Neuronal stem cell (in vitro differentiated cells): ENCODE results near the gene IRAK2.

Experiments
- DNase-seq: peaks from one replicate; pipeline ENCODE4 v3.0.0-alpha.2; 2013; ENCODE audit warnings: low spot score
- H2AFZ ChIP-seq: one replicate; pipeline ENCODE4 v1.6.1; 2013; ENCODE audit warnings: mild to moderate bottlenecking, low read length, inconsistent platforms
- H2AK5ac ChIP-seq: 2 replicates; pipeline ENCODE4 v1.6.1; 2013; ENCODE audit warnings: low read depth, mild to moderate bottlenecking, inconsistent platforms, low read length, moderate library complexity, mixed read lengths
- H2BK120ac ChIP-seq: 2 replicates; pipeline ENCODE4 v1.6.1; 2013; ENCODE audit warnings: low read depth, mild to moderate bottlenecking, inconsistent platforms, low read length, moderate library complexity, mixed read lengths
- H2BK12ac ChIP-seq: one replicate; pipeline ENCODE4 v1.6.1; 2013; ENCODE audit warnings: low read length, inconsistent platforms
- H2BK15ac ChIP-seq: 2 replicates; pipeline ENCODE4 v1.6.1; 2013; ENCODE audit warnings: mild to moderate bottlenecking, low read length, inconsistent platforms, mixed read lengths
- H2BK5ac ChIP-seq: one replicate; pipeline ENCODE4 v1.6.1; 2013; ENCODE audit warnings: inconsistent platforms, mild to moderate bottlenecking, low read length, moderate library complexity
- H3K14ac ChIP-seq: one replicate; pipeline ENCODE4 v1.6.1; 2013; ENCODE audit warnings: low read length, inconsistent platforms
- H3K18ac ChIP-seq: 2 replicates; pipeline ENCODE4 v1.6.1; 2013; ENCODE audit warnings: low read length, inconsistent platforms
- H3K23ac ChIP-seq: 2 replicates; pipeline ENCODE4 v1.6.1; 2013; ENCODE audit warnings: low read depth, mild to moderate bottlenecking, mixed read lengths, low read length, inconsistent platforms; ENCODE audit not compliant: poor library complexity
- H3K27ac ChIP-seq: replicated peaks from 3 replicates; pipeline ENCODE4 v1.5.1; 2013; ENCODE audit warnings: low read length, inconsistent platforms
- H3K27me3 ChIP-seq, 3 experiments: 2 replicates each; pipeline ENCODE4 v1.6.1; 2013; ENCODE audit warnings: low read length in 3 of 3, mild to moderate bottlenecking in 2 of 3, inconsistent platforms in 1 of 3, low read depth in 1 of 3, mixed read lengths in 1 of 3, moderate library complexity in 1 of 3; ENCODE audit not compliant: control insufficient read depth in 3 of 3, insufficient read depth in 3 of 3
- H3K36me3 ChIP-seq, 2 donors: replicated peaks in 1 of 2; 2 replicates each; pipeline ENCODE4 v1.6.1; 2013; ENCODE audit warnings: low read length in 2 of 2; ENCODE audit not compliant: control insufficient read depth in 2 of 2, insufficient read depth in 2 of 2
- H3K4ac ChIP-seq: 2 replicates; pipeline ENCODE4 v1.6.1; 2013; ENCODE audit warnings: inconsistent platforms, mild to moderate bottlenecking, low read length, moderate library complexity
- H3K4me1 ChIP-seq, 2 donors: 1 replicate in 1 of 2; 2 replicates in 1 of 2; pipeline ENCODE4 v1.6.1; 2013; ENCODE audit warnings: low read length in 2 of 2, low read depth in 1 of 2; ENCODE audit not compliant: control insufficient read depth in 2 of 2, insufficient read depth in 1 of 2
- H3K4me2 ChIP-seq: one replicate; pipeline ENCODE4 v1.6.1; 2013; ENCODE audit warnings: mild to moderate bottlenecking, low read length, inconsistent platforms; ENCODE audit not compliant: insufficient read depth, poor library complexity, severe bottlenecking
- H3K4me3 ChIP-seq, 2 donors: 2 replicates each; pipeline ENCODE4 v1.5.1; 2013; ENCODE audit warnings: low read length in 2 of 2, mild to moderate bottlenecking in 2 of 2, inconsistent platforms in 1 of 2, moderate library complexity in 1 of 2
- H3K79me1 ChIP-seq: one replicate; pipeline ENCODE4 v1.6.1; 2013; ENCODE audit warnings: low read depth, mild to moderate bottlenecking, inconsistent platforms, low read length, moderate library complexity
- H3K9ac ChIP-seq: one replicate; pipeline ENCODE4 v1.6.1; 2013; ENCODE audit warnings: mild to moderate bottlenecking, low read depth, low read length, inconsistent platforms; ENCODE audit not compliant: poor library complexity
- H3K9me3 ChIP-seq, 2 donors: replicated peaks in 1 of 2; 2 replicates each; pipeline versions ENCODE3 to v1.6.1; 2013; ENCODE audit warnings: low read length in 2 of 2, mild to moderate bottlenecking in 2 of 2, inconsistent platforms in 1 of 2, low read depth in 1 of 2, mixed read lengths in 1 of 2, moderate library complexity in 1 of 2; ENCODE audit not compliant: control insufficient read depth in 2 of 2, insufficient read depth in 1 of 2
- H4K8ac ChIP-seq: one replicate; pipeline ENCODE4 v1.6.1; 2013; ENCODE audit warnings: low read depth, mild to moderate bottlenecking, inconsistent platforms, low read length, moderate library complexity
- H4K91ac ChIP-seq: one replicate; pipeline ENCODE4 v1.6.1; 2013; ENCODE audit warnings: low read length, low read depth, mild to moderate bottlenecking, inconsistent platforms; ENCODE audit not compliant: poor library complexity
- WGBS, 2 donors: extraction: QIAGEN DNeasy Blood & Tissue Kit; methylation state at CpG; one replicate each; pipeline ENCODE4 v1.1.7; 2013; ENCODE audit warnings: missing lambda C conversion rate in 2 of 2, mixed read lengths in 1 of 2; ENCODE audit not compliant: insufficient read length in 2 of 2, insufficient replicate concordance in 1 of 2; ENCODE audit errors: extremely low coverage in 2 of 2; 5-methylcytosine and 5-hydroxymethylcytosine counted together

IRAK2 gene

GRCh38 chr3:10279384-10280176, 114.9 kb downstream of the IRAK2 start:
- no peak for DNase-seq

DNA sequence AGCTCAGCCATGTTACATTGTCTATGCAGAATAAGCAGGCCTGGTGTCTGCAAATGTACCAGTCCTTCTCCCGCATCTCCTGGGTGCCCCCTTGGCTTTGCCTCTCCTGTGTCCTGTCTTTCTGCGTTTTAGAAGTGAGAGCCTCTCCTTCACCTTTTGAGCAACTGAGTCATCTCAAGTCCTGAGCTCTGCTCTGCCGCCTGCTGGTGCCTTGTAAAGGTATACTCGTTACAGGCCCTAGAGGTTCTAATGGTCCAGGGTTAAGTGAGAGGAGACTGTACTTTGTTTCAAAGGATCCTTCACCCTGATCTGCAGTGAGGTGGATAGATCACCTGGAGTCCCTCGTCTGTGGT, 115.4 kb downstream of the IRAK2 start:
- Histone ChIP-seq H2BK5ac (no peak overlapping the region), H2BK120ac (no peak overlapping the region)

More at GRCh38 chr3:10279384-10280176, 114.9 kb downstream of the IRAK2 start:
- H3K18ac ChIP-seq, result no peak overlapping the region
- peaks cover 25 to 81% of the 10 kb centered on the region in 2 donors for H3K36me3 ChIP-seq
- WGBS, 2 donors, result no CpG with 5 or more reads among the region's 13 CpGs
- H2BK15ac ChIP-seq, result no peak overlapping the region
- H3K14ac ChIP-seq, result no peak overlapping the region
- H4K8ac ChIP-seq, result no peak overlapping the region
- H3K4ac ChIP-seq, result no peak overlapping the region
- no peak overlapping the region for H3K4me2 ChIP-seq
- no peak overlapping the region for H3K4me3 ChIP-seq
- H3K23ac ChIP-seq, result no peak overlapping the region
- no peak overlapping the region for H4K91ac ChIP-seq
- H2BK5ac ChIP-seq, result no peak overlapping the region
- H2BK120ac ChIP-seq, result no peak overlapping the region
- no peak overlapping the region for H2AK5ac ChIP-seq
- no peaks in the 10 kb centered on the region for H3K9me3 ChIP-seq
- H3K79me1 ChIP-seq, result peaks cover 6% of the 10 kb centered on the region
- no peak overlapping the region for H2BK12ac ChIP-seq
- H3K27me3 ChIP-seq, result no peaks in the 10 kb centered on the region
- no peak overlapping the region for H3K9ac ChIP-seq
- H3K27ac ChIP-seq, result no peak overlapping the region
- H2AFZ ChIP-seq, result no peak overlapping the region
- peaks cover under 1 to 1% of the 10 kb centered on the region in 2 donors for H3K4me1 ChIP-seq

GRCh38 chr3:10280571-10280970, 115.9 kb downstream of the IRAK2 start:
- Histone ChIP-seq H4K91ac (no peak overlapping the region), H3K18ac (no peak overlapping the region), H3K4me2 (no peak overlapping the region), H3K27ac (no peak overlapping the region), H3K36me3 (peaks cover 25 to 82% of the 10 kb centered on the region in 2 donors), H2BK5ac (no peak overlapping the region), H4K8ac (no peak overlapping the region), H3K9me3 (no peaks in the 10 kb centered on the region), H3K4ac (no peak overlapping the region), H3K14ac (no peak overlapping the region), H2BK15ac (no peak overlapping the region), H3K4me3 (no peak overlapping the region), H3K79me1 (peaks cover 3% of the 10 kb centered on the region), H2AFZ (no peak overlapping the region), H3K27me3 (no peaks in the 10 kb centered on the region), H3K4me1 (peaks cover 6 to 9% of the 10 kb centered on the region in 2 donors), H2BK120ac (no peak overlapping the region), H3K23ac (no peak overlapping the region), H2BK12ac (no peak overlapping the region), H2AK5ac (no peak overlapping the region), H3K9ac (no peak overlapping the region)
- WGBS, 2 donors, result no CpG with 5 or more reads among the region's 6 CpGs
- no peak for DNase-seq

More for the DNA sequence above, 115.4 kb downstream of the IRAK2 start:
- no peak for DNase-seq
- Histone ChIP-seq H3K23ac (no peak overlapping the region), H3K4me3 (no peak overlapping the region), H3K9ac (no peak overlapping the region), H3K4me2 (no peak overlapping the region), H3K4ac (no peak overlapping the region), H3K79me1 (peaks cover 6% of the 10 kb centered on the region), H3K27me3 (no peaks in the 10 kb centered on the region), H4K91ac (no peak overlapping the region), H2BK15ac (no peak overlapping the region), H3K27ac (no peak overlapping the region), H3K14ac (no peak overlapping the region), H2AFZ (no peak overlapping the region), H2AK5ac (no peak overlapping the region), H3K18ac (no peak overlapping the region), H2BK12ac (no peak overlapping the region), H3K4me1 (peaks cover 4 to 6% of the 10 kb centered on the region in 2 donors), H3K36me3 (peaks cover 25 to 80% of the 10 kb centered on the region in 2 donors), H4K8ac (no peak overlapping the region), H3K9me3 (no peaks in the 10 kb centered on the region)
- WGBS, 2 donors, result no CpG with 5 or more reads among the region's 5 CpGs

GRCh38 chr3:10281951-10282350, 117.2 kb downstream of the IRAK2 start:
- H3K36me3 ChIP-seq, result peaks cover 21 to 82% of the 10 kb centered on the region in 2 donors
- no peak overlapping the region for H3K23ac ChIP-seq
- no peaks in the 10 kb centered on the region for H3K27me3 ChIP-seq
- no peak overlapping the region for H2BK120ac ChIP-seq
- no peak overlapping the region for H3K4me3 ChIP-seq
- H3K4me2 ChIP-seq, result no peak overlapping the region
- no peaks in the 10 kb centered on the region for H3K9me3 ChIP-seq
- no peak overlapping the region for H2BK5ac ChIP-seq
- WGBS, 2 donors, result no CpG with 5 or more reads among the region's 5 CpGs
- H3K9ac ChIP-seq, result no peak overlapping the region
- no peak overlapping the region for H4K91ac ChIP-seq
- no peak overlapping the region for H3K14ac ChIP-seq
- no peak overlapping the region for H2AFZ ChIP-seq
- H3K79me1 ChIP-seq, result no peaks in the 10 kb centered on the region
- H4K8ac ChIP-seq, result no peak overlapping the region
- peaks cover 9 to 18% of the 10 kb centered on the region in 2 donors for H3K4me1 ChIP-seq
- H3K27ac ChIP-seq, result no peak overlapping the region
- no peak overlapping the region for H2BK12ac ChIP-seq
- H2AK5ac ChIP-seq, result no peak overlapping the region
- no peak overlapping the region for H3K4ac ChIP-seq
- H2BK15ac ChIP-seq, result no peak overlapping the region
- no peak overlapping the region for H3K18ac ChIP-seq
- DNase-seq, result no peak
